K562 (cell line): Measurements from ENCODE around the gene TUBD1. TPM values are rescaled to one million over a fixed set of nuclear protein-coding genes. Genes with fewer than 3 reads are reported as not detected.

Experiments
- ATAC-seq: fragments of 200-7000 bp; cut with Tn5 transposase; 3 replicates; pipeline ENCODE4 v1.9.1; 2020; ENCODE audit warnings: moderate library complexity
- BruUV-seq: library from RNA; stranded (reverse); fragments of 400-500 nt; replicated peaks from 2 replicates; lab custom pipeline; 2021; lab: Mats Ljungman, UMichigan
- CTCF ChIA-PET: fragments of 300-600 bp; formaldehyde crosslinking; extraction: SDS; loops from one replicate; lab custom pipeline; 2021; ENCODE audit warnings: low intra/inter-chr PET ratio; lab: Yijun Ruan, JAX
- POLR2A ChIA-PET: fragments of 300-600, 350-650 bp; sonication (Branson Sonifier 250); formaldehyde crosslinking; extraction: SDS; loops from one replicate; lab custom pipeline; 2021; ENCODE audit warnings: antibody characterized with exemption, inconsistent platforms; lab: Yijun Ruan, JAX
- DNase-seq, 4 experiments: peaks; one replicate each; pipeline versions ENCODE4 v3.0.0 to v3.0.0-alpha.2; 2011 to 2018; ENCODE audit warnings: low spot score in 3 of 4, mixed read lengths in 3 of 4; ENCODE audit errors: extremely low read depth in 1 of 4
- FAIRE-seq: peaks from 2 replicates; lab custom pipeline; 2011; peaks lifted over from hg19 to GRCh38; lab: Jason Lieb, UNC
- H2AFZ ChIP-seq: 2 replicates; pipeline ENCODE4 v1.6.0; 2011; ENCODE audit warnings: low read depth, low read length, control low read depth, inconsistent platforms
- H3K27ac ChIP-seq: fragments of 200-600 bp; 3 replicates; pipeline ENCODE4 v1.8.0; 2011; ENCODE audit warnings: low read depth, mild to moderate bottlenecking, control low read depth, inconsistent platforms, low read length, moderate library complexity, mixed read lengths; ENCODE audit errors: extremely low read depth
- H3K27me3 ChIP-seq, 2 experiments: fragments of 300-600 bp in 1 of 2; 2 replicates in 1 of 2; 3 replicates in 1 of 2; pipeline versions ENCODE4 v1.6.0 to v1.8.0; 2011; ENCODE audit warnings: inconsistent platforms in 2 of 2, low read length in 2 of 2, mild to moderate bottlenecking in 1 of 2, mixed read lengths in 1 of 2, moderate library complexity in 1 of 2; ENCODE audit not compliant: control insufficient read depth in 2 of 2, insufficient read depth in 2 of 2
- H3K36me3 ChIP-seq: fragments of 300-600 bp; 3 replicates; pipeline ENCODE4 v1.8.0; 2011; ENCODE audit warnings: mild to moderate bottlenecking, low read length, inconsistent platforms; ENCODE audit not compliant: control insufficient read depth, insufficient read depth
- H3K4me1 ChIP-seq, 2 experiments: fragments of 200-600 bp in 1 of 2; replicated peaks in 1 of 2; 2 replicates in 1 of 2; 3 replicates in 1 of 2; pipeline versions ENCODE4 v1.5.1 to v1.8.0; 2011; ENCODE audit warnings: inconsistent platforms in 2 of 2, low read length in 2 of 2, mild to moderate bottlenecking in 1 of 2, mixed read lengths in 1 of 2, moderate library complexity in 1 of 2; ENCODE audit not compliant: control insufficient read depth in 2 of 2, insufficient read depth in 2 of 2
- H3K4me2 ChIP-seq: 2 replicates; pipeline ENCODE4 v1.6.1; 2011; ENCODE audit warnings: low read length, control low read depth, inconsistent platforms, mixed read lengths; ENCODE audit not compliant: insufficient read depth
- H3K4me3 ChIP-seq: fragments of 200-600 bp; sonication (generic), shearing (Covaris generic); 2 replicates; pipeline ENCODE4 v1.5.1; 2016; ENCODE audit warnings: control low read depth, inconsistent platforms
- H3K79me2 ChIP-seq: fragments of 200-600 bp; 3 replicates; pipeline ENCODE4 v1.8.0; 2011; ENCODE audit warnings: low read length, inconsistent platforms; ENCODE audit not compliant: control insufficient read depth, insufficient read depth
- H3K9ac ChIP-seq, 2 experiments: 2 replicates each; pipeline versions ENCODE4 v1.6.0 to v1.6.1; 2011; ENCODE audit warnings: low read depth in 2 of 2, low read length in 2 of 2, control low read depth in 1 of 2, inconsistent platforms in 1 of 2, mild to moderate bottlenecking in 1 of 2, mixed read lengths in 1 of 2; ENCODE audit not compliant: insufficient read depth in 1 of 2
- H3K9me1 ChIP-seq: one replicate; pipeline ENCODE4 v1.6.0; 2011; ENCODE audit warnings: inconsistent platforms, mild to moderate bottlenecking, low read length, moderate library complexity; ENCODE audit not compliant: control insufficient read depth, insufficient read depth
- H3K9me3 ChIP-seq: replicated peaks from 2 replicates; pipeline ENCODE4 v1.5.1; 2011; ENCODE audit warnings: low read depth, low read length, inconsistent platforms; ENCODE audit not compliant: control insufficient read depth, insufficient read depth
- H4K20me1 ChIP-seq: replicated peaks from 2 replicates; pipeline ENCODE4 v1.6.1; 2011; ENCODE audit warnings: low read length, inconsistent platforms, mixed read lengths; ENCODE audit not compliant: control insufficient read depth, insufficient read depth
- AFF1 ChIP-seq, 2 experiments: fragments of 450-650 bp; IDR thresholded peaks; 2 replicates each; pipeline ENCODE4 v1.6.1; 2018; ENCODE audit warnings: mild to moderate bottlenecking in 2 of 2, low read depth in 1 of 2; ENCODE audit not compliant: partially characterized antibody in 2 of 2
- ARHGAP35 ChIP-seq: fragments of 450-650 bp; IDR thresholded peaks from 2 replicates; pipeline ENCODE4 v1.6.1; 2018; ENCODE audit not compliant: partially characterized antibody
- BRCA1 ChIP-seq, 2 experiments: fragments of 450-650 bp in 1 of 2; sonication (generic) in 1 of 2; formaldehyde crosslinking in 1 of 2; IDR thresholded peaks; 2 replicates each; pipeline versions ENCODE4 v1.5.0 to v1.6.1; 2017 to 2020; ENCODE audit warnings: mild to moderate bottlenecking in 1 of 2, missing genetic modification reagents in 1 of 2
- DIDO1 ChIP-seq: fragments of 450-650 bp; IDR thresholded peaks from 2 replicates; pipeline ENCODE4 v1.6.1; 2016; ENCODE audit warnings: low read depth, missing biosample characterization, missing genetic modification characterization
- FOXJ2 ChIP-seq: fragments of 200-800 bp; sonication (Bioruptor generic); IDR thresholded peaks from 2 replicates; pipeline ENCODE4 v1.6.1; 2016; ENCODE audit warnings: missing genetic modification characterization, missing compliant biosample characterization
- ILF3 ChIP-seq: fragments of 450-650 bp; IDR thresholded peaks from 2 replicates; pipeline ENCODE4 v1.6.1; 2018; ENCODE audit warnings: antibody characterized with exemption, mild to moderate bottlenecking, moderate library complexity, borderline replicate concordance
- L3MBTL2 ChIP-seq: fragments of 450-650 bp; IDR thresholded peaks from 2 replicates; pipeline ENCODE4 v1.6.1; 2016; ENCODE audit warnings: mild to moderate bottlenecking, moderate library complexity
- MCM3 ChIP-seq: fragments of 450-650 bp; IDR thresholded peaks from 2 replicates; pipeline ENCODE4 v1.6.1; 2016
- NFIX ChIP-seq: fragments of 250-450 bp; sonication (Bioruptor Pico); IDR thresholded peaks from 2 replicates; pipeline ENCODE4 v1.4.0; 2020; ENCODE audit warnings: low read depth, mild to moderate bottlenecking, moderate library complexity
- NR2F6 ChIP-seq: fragments of 450-650 bp; formaldehyde crosslinking; IDR thresholded peaks from 2 replicates; pipeline ENCODE4 v1.4.0; 2020; ENCODE audit warnings: mild to moderate bottlenecking
- PHB2 ChIP-seq: fragments of 450-650 bp; IDR thresholded peaks from 2 replicates; pipeline ENCODE4 v1.6.1; 2017; ENCODE audit warnings: low read depth
- PHF21A ChIP-seq: fragments of 450-650 bp; IDR thresholded peaks from 2 replicates; pipeline ENCODE4 v1.6.1; 2017; ENCODE audit warnings: low read depth, borderline replicate concordance
- RFX1 ChIP-seq: fragments of 450-650 bp; IDR thresholded peaks from 2 replicates; pipeline ENCODE4 v1.6.1; 2016; ENCODE audit warnings: mild to moderate bottlenecking, moderate library complexity
- ZNF239 ChIP-seq: fragments of 250-450 bp; sonication (Bioruptor Pico); IDR thresholded peaks from 2 replicates; pipeline ENCODE4 v1.4.0; 2020; ENCODE audit warnings: mild to moderate bottlenecking
- WGBS: fragments of 100-300 bp; shearing (Covaris generic); methylation state at CpG from one replicate; pipeline ENCODE4 v1.1.6; 2016; ENCODE audit warnings: low coverage, mixed read lengths; ENCODE audit not compliant: insufficient coverage; ENCODE audit errors: missing lambda C conversion rate; 5-methylcytosine and 5-hydroxymethylcytosine counted together
- in situ Hi-C: fragments of 300-500 bp; cut with MboI; formaldehyde crosslinking; loops from 4 replicates; pipeline ENCODE4 v1.15.0; 2018; ENCODE audit warnings: inconsistent platforms, mixed read lengths
- intact Hi-C: fragments of 100-400 bp; cut with micrococcal nuclease; formaldehyde crosslinking; loops from 2 replicates; pipeline ENCODE4 v1.14.2; 2022
- polyA plus RNA-seq, 8 experiments: library from polyadenylated mRNA; depleted of rRNA in 4 of 8; stranded (reverse) in 5 of 8; unstranded in 3 of 8; fragments of >200 nt; fragmentation: Nextera tagmentation in 2 of 8; fragmentation: Illumina TruSeq in 1 of 8; extraction: Ambion mirVana in 2 of 8; extraction: Trizol in 1 of 8; gene quantifications; 2 replicates each; pipeline versions ENCODE4 v1.2.1 to v1.2.3, GENCODE V29; 2011 to 2014; ENCODE audit warnings: inconsistent platforms in 1 of 8, missing spikeins in 1 of 8
- total RNA-seq, 7 experiments: library from RNA; depleted of rRNA in 6 of 7; stranded (reverse); fragments of >200 nt in 6 of 7; fragmentation: Illumina TruSeq in 2 of 7; extraction: Trizol in 2 of 7; gene quantifications; 2 replicates each; pipeline versions ENCODE4 v1.2.1 to v1.2.3, GENCODE V29; 2011 to 2021; ENCODE audit warnings: low replicate concordance in 1 of 7
- TF ChIP-seq, protein P1 (sequence below): IDR thresholded peaks from 2 replicates; pipeline ENCODE4 v1.6.1; 2011; ENCODE audit not compliant: insufficient read length; ENCODE audit errors: extremely low read depth
- TF ChIP-seq, protein P2 (sequence below): sonication (generic); formaldehyde crosslinking; IDR thresholded peaks from 2 replicates; pipeline ENCODE4 v1.8.1; 2023; ENCODE audit warnings: mild to moderate bottlenecking, missing genetic modification reagents, moderate library complexity

TUBD1 gene
- total and polyA plus RNA-seq, 9 of the 15 experiments (the other 6 are each of a cell fraction or from before 2014, with no cell fraction given): 10.8 to 35.3 (median 17.9) TPM

DNA sequence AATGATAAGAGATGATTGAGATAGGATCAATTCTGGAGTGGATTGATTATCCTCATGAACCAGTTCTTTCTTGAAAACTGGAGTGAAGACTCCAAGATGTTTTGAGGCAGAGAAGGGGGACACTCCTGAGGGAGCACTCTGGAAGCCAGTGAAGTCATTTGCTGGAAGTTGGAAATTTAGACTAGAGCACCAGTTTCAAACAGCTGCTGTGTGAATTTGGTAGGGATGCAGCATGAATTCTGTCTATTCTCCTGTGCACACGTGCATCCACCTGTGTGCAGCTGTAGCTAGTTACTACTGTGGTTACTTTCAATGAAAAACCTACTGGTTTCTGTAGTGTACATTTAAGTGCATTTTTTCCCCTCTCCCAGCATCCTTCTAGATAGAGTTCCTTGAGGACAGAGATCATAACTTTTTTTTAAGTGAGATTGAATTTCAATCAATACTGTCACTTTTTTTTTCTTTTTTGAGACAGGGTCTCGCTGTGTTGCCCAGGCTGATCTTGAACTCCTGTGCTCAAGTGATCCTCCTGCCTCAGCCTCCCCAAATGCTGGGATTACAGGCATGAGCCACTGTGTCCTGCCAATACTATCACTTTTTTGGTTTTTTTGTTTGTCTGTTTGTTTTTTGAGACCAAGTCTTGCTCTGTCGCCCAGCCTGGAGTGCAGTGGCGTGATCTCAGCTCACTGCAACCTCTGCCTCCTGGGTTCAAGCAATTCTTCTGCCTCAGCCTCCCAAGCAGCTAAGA, 65.9 kb downstream of the TUBD1 start:
- H3K27me3 ChIP-seq: no peaks in the 10 kb centered on the region
- TF ChIP-seq PHF21A (no peak), BRCA1 (IDR thresholded peaks at IDR 0.05) (no peak), BRCA1 (CRISPR knock-in tag; IDR thresholded peaks at IDR 0.05) (no peak), RFX1 (no peak), PHB2 (no peak), L3MBTL2 (no peak), NFIX (CRISPR knock-in tag) (no peak), NR2F6 (CRISPR knock-in tag) (no peak), FOXJ2 (no peak), MCM3 (no peak), ARHGAP35 (no peak), AFF1 (IDR thresholded peaks at IDR 0.05; ENCODE audit: low read depth in 1 of 2, partially characterized antibody in 2 of 2) (no peak), ZNF239 (CRISPR knock-in tag) (no peak), ILF3 (no peak), DIDO1 (tag) (no peak)
- TF ChIP-seq, protein P1, sequence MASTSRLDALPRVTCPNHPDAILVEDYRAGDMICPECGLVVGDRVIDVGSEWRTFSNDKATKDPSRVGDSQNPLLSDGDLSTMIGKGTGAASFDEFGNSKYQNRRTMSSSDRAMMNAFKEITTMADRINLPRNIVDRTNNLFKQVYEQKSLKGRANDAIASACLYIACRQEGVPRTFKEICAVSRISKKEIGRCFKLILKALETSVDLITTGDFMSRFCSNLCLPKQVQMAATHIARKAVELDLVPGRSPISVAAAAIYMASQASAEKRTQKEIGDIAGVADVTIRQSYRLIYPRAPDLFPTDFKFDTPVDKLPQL: no peak
- TF ChIP-seq, protein P2, sequence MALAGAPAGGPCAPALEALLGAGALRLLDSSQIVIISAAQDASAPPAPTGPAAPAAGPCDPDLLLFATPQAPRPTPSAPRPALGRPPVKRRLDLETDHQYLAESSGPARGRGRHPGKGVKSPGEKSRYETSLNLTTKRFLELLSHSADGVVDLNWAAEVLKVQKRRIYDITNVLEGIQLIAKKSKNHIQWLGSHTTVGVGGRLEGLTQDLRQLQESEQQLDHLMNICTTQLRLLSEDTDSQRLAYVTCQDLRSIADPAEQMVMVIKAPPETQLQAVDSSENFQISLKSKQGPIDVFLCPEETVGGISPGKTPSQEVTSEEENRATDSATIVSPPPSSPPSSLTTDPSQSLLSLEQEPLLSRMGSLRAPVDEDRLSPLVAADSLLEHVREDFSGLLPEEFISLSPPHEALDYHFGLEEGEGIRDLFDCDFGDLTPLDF (CRISPR knock-in tag): no peak
- TF ChIP-seq, all 486 proteins: peak for 0
- no peak for ATAC-seq
- H3K4me2 ChIP-seq: no peak overlapping the region
- in situ Hi-C loops: no loop called here
- H3K79me2 ChIP-seq: peaks cover 13% of the 10 kb centered on the region; the same call in 2 of the 3 replicates
- intact Hi-C loops: no loop called here
- H3K36me3 ChIP-seq: peaks cover 2% of the 10 kb centered on the region; the same call in 1 of the 3 replicates
- no peaks in the 10 kb centered on the region for H4K20me1 ChIP-seq
- BruUV-seq: no TSS peak
- no peaks in the 10 kb centered on the region for H3K9me1 ChIP-seq
- ChIA-PET CTCF (no interaction called here), POLR2A (interaction anchor here (1.2 to 3.5 kb wide), 3 partner anchors 11 to 41 kb away, joined by 5 to 28 read pairs (median 8); no protein-coding TSS in a partner anchor)
- FAIRE-seq: no peak
- H3K9ac ChIP-seq: no peak overlapping the region
- DNase-seq: no peak
- H2AFZ ChIP-seq: no peak overlapping the region
- WGBS: 67% methylated on average over 4 of the region's 4 CpGs
- H3K4me3 ChIP-seq: no peak overlapping the region
- H3K27ac ChIP-seq: peak overlapping the region; percentile 91; the same call in 1 of the 3 replicates
- H3K9me3 ChIP-seq: no peaks in the 10 kb centered on the region
- H3K4me1 ChIP-seq: peaks cover 9 to 55% of the 10 kb centered on the region in 2 experiments; a peak in 4 of 5 replicates
